Right cardiac atrium (tissue), 5 donors: ENCODE results near the gene RNF115. TPM values are rescaled to one million over a fixed set of nuclear protein-coding genes. Genes with fewer than 3 reads are reported as not detected.
"Not testable (repeated sequence)": the region's sequence is repeated elsewhere in the genome, so short reads cannot be mapped to it uniquely, and the experiment has no call there.

ENCODE experiments used
- ATAC-seq, 2 donors: fragments of 200-7000 bp; cut with Tn5 transposase; one replicate each; pipeline versions ENCODE4 v1.8.0 to v1.9.1; 2020; ENCODE audit warnings: moderate library complexity in 2 of 2, mild to moderate bottlenecking in 1 of 2
- DNase-seq, 3 donors: peaks; one replicate each; pipeline ENCODE4 v3.0.0-alpha.2; 2020
- H3K27ac ChIP-seq: one replicate; pipeline ENCODE4 v1.5.1; 2013; ENCODE audit warnings: mild to moderate bottlenecking, low read length, control low read depth, moderate library complexity
- H3K27me3 ChIP-seq: one replicate; pipeline ENCODE4 v1.6.1; 2013; ENCODE audit not compliant: control insufficient read depth, insufficient read depth
- H3K4me1 ChIP-seq: one replicate; pipeline ENCODE4 v1.6.1; 2013; ENCODE audit warnings: low read length; ENCODE audit not compliant: control insufficient read depth, insufficient read depth
- H3K4me3 ChIP-seq: one replicate; pipeline ENCODE4 v1.5.1; 2013; ENCODE audit warnings: low read length, control low read depth
- H3K9me3 ChIP-seq: one replicate; pipeline ENCODE4 v1.6.1; 2013; ENCODE audit warnings: low read length; ENCODE audit not compliant: control insufficient read depth
- WGBS: extraction: QIAGEN DNeasy Blood & Tissue Kit; methylation state at CpG from one replicate; pipeline ENCODE4 v1.1.7; 2013; 5-methylcytosine and 5-hydroxymethylcytosine counted together
- intact Hi-C, 4 donors: fragments of 100-400 bp; cut with DNase I; formaldehyde crosslinking; loops; one replicate each; pipeline versions ENCODE4 v1.11.0 to v1.14.0; 2022 to 2023
- polyA plus RNA-seq: library from polyadenylated mRNA; stranded (reverse); fragments of 200-250 nt; gene quantifications from one replicate; pipeline ENCODE4 v1.2.3, GENCODE V29; 2013
- total RNA-seq, 4 donors: library from RNA; stranded (reverse); fragmentation: NEBNext Ultra II Directional; extraction: Animal tissue kit (Norgen Biotek cat#: 25700); gene quantifications; one replicate each; pipeline ENCODE4 v1.2.1, GENCODE V29; 2021
- donor health status: healthy with polysubstance abuse.
- donor health status: DM: no; HTN: yes; CAD: no.
- donor health status: DM: no; HTN: no; CAD: no.
- donor health status: DM: no; HTN: yes; CAD: no; lungs with severe emphysema.
- donor health status: DM: yes; HTN: yes; CAD: no.

The RNF115 gene
- total and polyA plus RNA-seq, 5 donors: 26.4 to 53.0 (median 38.9) TPM

- no peak for DNase-seq
- Histone ChIP-seq H3K27me3 (no peaks in the 10 kb centered on the region), H3K27ac (no peak overlapping the region), H3K4me3 (no peak overlapping the region), H3K4me1 (no peaks in the 10 kb centered on the region), H3K9me3 (no peaks in the 10 kb centered on the region)
- no peak for ATAC-seq
- intact Hi-C loops: no loop called here
- WGBS: 82% methylated on average over 7 of the region's 7 CpGs
Measured at GRCh38 chr1:145855426-145855948, 31.6 kb upstream of the RNF115 start.

- Histone ChIP-seq H3K4me3 (no peak overlapping the region), H3K27ac (no peak overlapping the region), H3K9me3 (no peaks in the 10 kb centered on the region), H3K4me1 (no peaks in the 10 kb centered on the region), H3K27me3 (no peaks in the 10 kb centered on the region)
- ATAC-seq (no peak), DNase-seq (no peak)
- intact Hi-C loops: loop anchor here in 3 of 4 donors (5.0 to 10.0 kb wide), 3 partner anchors 65 to 165 kb away; partner anchors contain the start of genes ITGA10 (in 1 of the 3) and PEX11B (in 1 of the 3)
- 67% methylated on average over 15 of the region's 15 CpGs for WGBS
Measured at GRCh38 chr1:145849356-145850160, 25.7 kb upstream of the RNF115 start.

- no peak for DNase-seq
- WGBS: 71% methylated on average over 3 of the region's 3 CpGs
- H3K4me1 ChIP-seq: no peaks in the 10 kb centered on the region
- H3K4me3 ChIP-seq: no peak overlapping the region
- no peak overlapping the region for H3K27ac ChIP-seq
- intact Hi-C loops: loop anchor here in 3 of 4 donors (5.0 to 10.0 kb wide), 3 partner anchors 67 to 167 kb away; partner anchors contain the start of genes ITGA10 (in 1 of the 3) and PEX11B (in 1 of the 3)
- no peak for ATAC-seq
- H3K27me3 ChIP-seq: no peaks in the 10 kb centered on the region
- H3K9me3 ChIP-seq: no peaks in the 10 kb centered on the region
Measured at GRCh38 chr1:145847827-145848226, 23.9 kb upstream of the RNF115 start.

- Histone ChIP-seq H3K27me3 (no peaks in the 10 kb centered on the region), H3K9me3 (no peaks in the 10 kb centered on the region), H3K4me3 (peak overlapping the region; percentile 63), H3K27ac (peak overlapping the region; percentile 14), H3K4me1 (no peaks in the 10 kb centered on the region)
- DNase-seq: no peak
- 61% methylated on average over 3 of the region's 3 CpGs for WGBS
- ATAC-seq: peak; percentile 34 to 63
- intact Hi-C loops: loop anchor here in 3 of 4 donors (5.0 to 10.0 kb wide), 3 partner anchors 69 to 169 kb away; partner anchors contain the start of genes ITGA10 (in 1 of the 3) and PEX11B (in 1 of the 3)
Measured at GRCh38 chr1:145846201-145846612, 22.3 kb upstream of the RNF115 start.

- ATAC-seq (peak; percentile 85 to 88), DNase-seq (peak; percentile 87 to 94 (median 92))
- intact Hi-C loops: loop anchor here in 3 of 4 donors (5.0 to 10.0 kb wide), 3 partner anchors 69 to 169 kb away; partner anchors contain the start of genes ITGA10 (in 1 of the 3) and PEX11B (in 1 of the 3)
- Histone ChIP-seq H3K4me3 (peak within 1 kb of the TSS; percentile 63), H3K4me1 (no peaks in the 10 kb centered on the region), H3K27ac (peak within 1 kb of the TSS; percentile 63), H3K27me3 (no peaks in the 10 kb centered on the region), H3K9me3 (no peaks in the 10 kb centered on the region)
- 1% methylated on average over 50 of the region's 50 CpGs for WGBS
Measured at GRCh38 chr1:145845514-145846161, 21.7 kb upstream of the RNF115 start, which contains the start of gene NUDT17. TSS of gene NUDT17 (plus strand) at chr1:145845630. CDS start at chr1:145845641, 11 bp downstream.

- DNase-seq: no peak
- intact Hi-C loops: loop anchor here in 3 of 4 donors (5.0 to 10.0 kb wide), 3 partner anchors 70 to 170 kb away; partner anchors contain the start of genes ITGA10 (in 1 of the 3) and PEX11B (in 1 of the 3)
- Histone ChIP-seq H3K27ac (no peak overlapping the region), H3K4me3 (peak overlapping the region; percentile 63), H3K4me1 (no peaks in the 10 kb centered on the region), H3K27me3 (no peaks in the 10 kb centered on the region), H3K9me3 (no peaks in the 10 kb centered on the region)
- ATAC-seq: peak; percentile 15 to 51
- 14% methylated on average over 4 of the region's 4 CpGs for WGBS
Measured at GRCh38 chr1:145845144-145845513, 21.2 kb upstream of the RNF115 start.

GRCh38 chr1:145843031-145843430, 19.1 kb upstream of the RNF115 start:
- Histone ChIP-seq H3K27ac (no peak overlapping the region), H3K9me3 (no peaks in the 10 kb centered on the region), H3K4me1 (no peaks in the 10 kb centered on the region), H3K27me3 (no peaks in the 10 kb centered on the region), H3K4me3 (no peak overlapping the region)
- WGBS: 94% methylated on average over 3 of the region's 3 CpGs
- no peak for ATAC-seq
- intact Hi-C loops: loop anchor here in 3 of 4 donors (5.0 to 10.0 kb wide), 3 partner anchors 72 to 172 kb away; partner anchors contain the start of genes ITGA10 (in 1 of the 3) and PEX11B (in 1 of the 3)
- no peak for DNase-seq

GRCh38 chr1:145837656-145838055, 13.8 kb upstream of the RNF115 start:
- intact Hi-C loops: no loop called here
- 94% methylated on average over 1 of the region's 1 CpG for WGBS
- ATAC-seq (no peak), DNase-seq (no peak)
- H3K27ac ChIP-seq: no peak overlapping the region
- H3K9me3 ChIP-seq: no peaks in the 10 kb centered on the region
- no peak overlapping the region for H3K4me3 ChIP-seq
- H3K27me3 ChIP-seq: no peaks in the 10 kb centered on the region
- H3K4me1 ChIP-seq: no peaks in the 10 kb centered on the region

- H3K9me3 ChIP-seq, ATAC-seq, H3K27ac ChIP-seq, intact Hi-C loops, H3K4me1 ChIP-seq, H3K4me3 ChIP-seq, DNase-seq, H3K27me3 ChIP-seq: not testable (repeated sequence)
- WGBS: 99% methylated on average over 2 of the region's 2 CpGs
Measured at GRCh38 chr1:145830810-145831209, 6.9 kb upstream of the RNF115 start.

- no peak overlapping the region for H3K27ac ChIP-seq
- intact Hi-C loops: no loop called here
- H3K9me3 ChIP-seq: no peaks in the 10 kb centered on the region
- peaks cover 3% of the 10 kb centered on the region for H3K4me1 ChIP-seq
- DNase-seq (no peak), ATAC-seq (no peak)
- no peaks in the 10 kb centered on the region for H3K27me3 ChIP-seq
- H3K4me3 ChIP-seq: no peak overlapping the region
Measured at GRCh38 chr1:145828367-145829026, 4.6 kb upstream of the RNF115 start.
